GM18511 (cell line): ENCODE measurements around the gene ZFAND2B.

ENCODE experiments used
- ATAC-seq: cut with Tn5 transposase; IDR thresholded peaks from one replicate; pipeline ENCODE4 v1.9.1; 2021; ENCODE audit warnings: mild to moderate bottlenecking, moderate library complexity; ENCODE audit not compliant: unreplicated experiment

ZFAND2B gene

DNA sequence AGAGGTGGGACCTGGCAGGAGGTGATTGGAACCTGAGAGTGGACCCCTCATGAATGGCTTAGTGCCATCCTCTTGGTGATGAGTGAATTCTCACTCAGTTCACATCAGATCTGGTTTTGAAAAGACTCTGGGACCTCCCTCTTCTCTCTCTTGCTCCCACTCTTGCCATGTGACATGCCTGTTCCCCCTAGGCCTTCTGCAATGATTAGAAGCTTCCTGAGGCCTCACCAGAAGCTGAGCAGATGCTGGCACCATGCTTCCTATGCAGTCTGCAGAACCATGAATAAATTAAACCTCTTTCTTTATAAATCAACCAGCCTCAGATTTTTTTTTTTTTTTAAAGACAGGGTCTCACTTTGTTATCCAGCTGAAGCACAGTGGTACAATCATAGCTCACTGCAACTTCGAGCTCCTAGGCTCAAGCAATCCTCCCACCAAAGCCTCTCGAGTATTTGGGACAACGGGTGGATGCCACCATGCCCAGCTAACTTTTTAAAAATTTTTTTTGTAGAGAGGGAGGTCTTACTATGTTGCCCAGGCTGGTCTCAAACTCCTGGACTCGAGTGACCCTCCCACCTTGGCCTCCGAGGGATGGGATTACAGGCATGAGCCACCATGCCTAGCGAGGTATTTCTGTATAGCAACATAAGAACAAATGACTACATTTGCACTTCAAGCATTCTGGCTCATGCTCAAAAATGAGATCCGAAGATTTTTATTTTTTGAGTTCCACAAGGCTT is 2.0 kb upstream of the ZFAND2B start:
- no peak for ATAC-seq

DNA sequence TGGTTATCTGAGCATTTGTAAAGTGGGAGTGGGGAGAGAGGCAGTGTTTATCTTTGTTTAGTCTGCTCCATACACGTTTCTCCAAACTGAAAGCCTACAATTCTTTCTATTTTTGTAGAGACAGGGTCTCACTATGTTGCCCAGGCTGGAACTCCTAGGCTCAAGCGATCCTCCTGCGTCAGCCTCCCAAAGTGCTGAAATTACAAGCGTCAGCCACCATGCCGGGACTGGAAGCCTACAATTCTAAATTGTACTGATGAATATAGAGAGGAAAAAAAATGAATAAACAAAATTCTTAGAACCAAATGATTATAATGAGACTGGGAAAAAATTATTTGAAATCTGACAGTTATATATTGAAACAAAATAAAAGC is 1.4 kb upstream of the ZFAND2B start:
- ATAC-seq = no peak

- ATAC-seq = no peak
These were observed 628 bp upstream of the ZFAND2B start for GRCh38 chr2:219205981-219206327.

GRCh38 chr2:219207134-219207883 is 727 bp downstream of the ZFAND2B start:
- ATAC-seq = no peak

DNA sequence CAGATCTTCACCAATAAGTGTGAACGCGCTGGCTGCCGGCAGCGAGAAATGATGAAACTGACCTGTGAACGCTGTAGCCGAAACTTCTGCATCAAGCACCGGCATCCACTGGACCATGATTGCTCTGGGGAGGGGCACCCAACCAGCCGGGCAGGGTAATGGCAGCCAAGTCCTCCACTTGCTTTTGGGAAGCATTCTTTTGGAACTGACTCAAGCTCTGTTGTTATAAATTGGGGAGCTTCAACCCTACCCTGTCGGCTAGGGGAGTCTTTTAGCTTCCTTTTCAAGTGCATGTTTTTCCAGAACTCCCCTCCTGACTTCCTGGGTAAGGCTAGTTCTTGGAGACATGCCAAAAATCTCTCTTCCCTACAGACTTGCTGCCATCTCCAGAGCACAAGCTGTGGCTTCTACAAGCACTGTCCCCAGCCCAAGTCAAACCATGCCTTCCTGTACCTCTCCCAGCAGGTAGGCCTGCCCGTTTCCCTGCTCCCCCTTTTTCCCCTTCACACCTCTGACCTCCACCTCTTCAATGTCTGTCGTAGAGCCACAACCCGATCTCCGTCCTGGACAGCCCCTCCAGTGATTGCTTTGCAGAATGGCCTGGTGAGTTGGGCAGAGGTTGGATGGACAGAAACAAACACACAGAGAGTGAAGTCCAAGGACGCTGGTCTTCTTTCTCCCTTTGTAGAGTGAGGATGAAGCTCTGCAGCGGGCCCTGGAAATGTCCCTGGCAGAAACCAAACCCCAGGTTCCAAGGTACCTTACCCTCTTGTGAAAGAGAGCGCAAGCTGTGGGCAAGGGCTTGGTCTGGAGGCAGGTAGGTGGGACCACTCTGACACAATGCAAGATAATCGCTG is 1.5 kb downstream of the ZFAND2B start:
- ATAC-seq = no peak

GRCh38 chr2:219209236-219210195 is 2.9 kb downstream of the ZFAND2B start:
- ATAC-seq = no peak

- ATAC-seq = no peak
These were observed 3.8 kb downstream of the ZFAND2B start for GRCh38 chr2:219210196-219210885.

DNA sequence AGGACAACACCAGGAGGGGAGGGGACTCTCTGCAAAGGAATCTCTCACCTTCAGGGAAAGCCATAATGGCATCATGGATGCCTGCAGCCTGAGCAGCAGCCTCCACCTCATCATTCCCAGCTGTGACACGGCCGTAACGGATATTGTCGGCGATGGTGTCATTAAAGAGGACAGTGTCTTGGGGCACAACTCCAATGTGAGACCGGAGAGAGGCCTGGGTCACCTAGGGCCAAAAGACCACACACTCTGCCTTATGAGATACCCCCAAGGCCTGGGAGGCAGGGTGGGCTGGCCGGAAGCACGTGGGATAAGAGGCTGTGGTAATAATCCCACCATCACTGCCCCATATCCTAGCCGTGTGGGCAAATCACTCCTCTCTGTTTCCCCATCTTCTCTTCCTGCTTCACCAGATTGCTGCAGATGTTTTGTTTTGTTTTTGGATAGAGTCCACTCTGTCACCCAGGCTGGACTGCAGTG is 4.3 kb downstream of the ZFAND2B start:
- no peak for ATAC-seq

DNA sequence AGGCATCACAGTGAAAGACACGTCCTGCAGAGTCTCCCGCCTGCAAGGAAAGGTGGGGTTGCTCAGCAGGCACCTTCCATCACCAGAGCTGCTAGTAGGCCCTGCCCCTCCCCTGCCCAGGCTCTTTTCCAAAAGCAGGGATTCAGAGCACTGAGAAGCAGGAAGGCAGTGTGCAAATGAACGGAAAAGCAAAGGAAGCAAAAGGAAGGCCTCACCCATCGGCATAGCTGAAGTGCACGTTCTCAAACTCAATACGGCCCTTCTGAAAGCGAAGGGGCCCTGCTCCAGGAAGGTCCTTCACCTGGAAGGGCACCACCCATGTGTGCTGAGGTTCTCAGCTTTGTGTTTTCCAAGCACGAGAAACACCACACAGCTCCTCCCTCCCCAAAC is 6.4 kb downstream of the ZFAND2B start:
- no peak for ATAC-seq

- no peak for ATAC-seq
These were observed 7.0 kb downstream of the ZFAND2B start for GRCh38 chr2:219213486-219214071.

- ATAC-seq = no peak
These were observed 7.6 kb downstream of the ZFAND2B start for GRCh38 chr2:219214141-219214540.

DNA sequence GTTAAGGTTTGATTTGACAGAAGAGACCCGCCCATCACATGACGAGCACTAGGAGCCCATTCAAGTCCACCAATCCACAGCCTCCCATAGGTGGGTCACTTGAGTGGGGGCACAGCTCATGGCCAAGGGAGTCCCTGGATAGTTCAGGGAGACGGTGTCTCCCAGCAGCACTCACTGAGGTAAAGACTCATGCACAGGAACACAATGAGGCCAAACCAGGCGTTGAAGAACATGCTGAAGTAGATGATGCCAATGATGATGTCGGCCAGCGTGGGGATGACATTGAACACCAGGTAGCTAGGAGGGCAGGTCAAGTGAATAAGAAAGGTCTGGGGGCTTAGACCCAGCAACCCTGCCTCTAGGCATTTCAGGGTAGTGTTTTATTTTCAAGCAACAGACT is 8.2 kb downstream of the ZFAND2B start:
- ATAC-seq = no peak

- ATAC-seq = no peak
These were observed 9.4 kb downstream of the ZFAND2B start for GRCh38 chr2:219215871-219216534.

DNA sequence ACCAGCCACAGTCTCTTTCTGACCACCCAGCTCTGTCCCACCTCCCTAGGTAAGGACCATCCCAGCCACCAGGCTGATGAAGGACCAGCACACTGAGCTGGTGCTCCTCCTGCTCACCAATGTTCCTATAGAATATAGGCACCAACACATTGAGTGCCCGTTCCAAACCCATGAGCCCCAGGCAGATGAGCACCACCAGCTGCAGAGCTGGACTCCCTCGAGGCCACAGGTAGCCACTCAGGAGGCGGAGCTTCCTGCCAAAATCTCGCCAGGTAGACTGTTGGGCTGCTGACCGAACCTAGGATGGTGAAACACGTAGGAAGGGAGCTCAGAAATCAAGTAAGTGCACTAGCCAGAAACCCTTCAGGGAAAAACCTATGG is 9.9 kb downstream of the ZFAND2B start:
- ATAC-seq = no peak

DNA sequence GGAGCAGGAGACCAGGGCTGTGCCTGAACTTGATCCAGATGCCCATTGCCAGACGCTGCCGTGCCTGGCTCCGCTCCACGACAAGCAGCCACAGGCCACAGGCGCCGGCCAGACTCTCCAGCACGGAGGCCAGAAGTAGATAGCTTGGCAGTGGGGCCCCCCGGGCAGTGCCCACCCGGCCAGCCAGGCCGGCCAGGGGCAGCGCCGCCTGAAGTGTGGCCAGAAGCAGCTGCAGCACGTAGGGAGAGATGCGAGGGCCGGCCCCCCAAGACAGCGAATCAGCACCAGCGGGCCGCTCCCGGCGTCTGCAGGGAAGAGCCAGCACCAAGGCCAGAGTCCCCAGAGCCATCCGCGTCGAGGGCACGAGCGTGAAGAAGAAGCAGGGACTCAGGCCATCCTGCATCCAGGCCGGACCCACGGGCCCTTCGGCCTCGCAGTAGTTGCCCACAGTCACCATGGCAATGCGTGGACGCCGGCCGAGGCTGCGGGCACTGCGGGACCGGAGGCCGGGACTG is 11.7 kb downstream of the ZFAND2B start:
- ATAC-seq = peak; percentile 40

GRCh38 chr2:219218732-219219701 is 12.4 kb downstream of the ZFAND2B start, which contains the start of gene ABCB6:
TSS of gene ABCB6 (minus strand) at chr2:219218958. CDS start at chr2:219218673, 285 bp downstream.
- peak; percentile 78 for ATAC-seq

- ATAC-seq = no peak
These were observed 13.4 kb downstream of the ZFAND2B start for GRCh38 chr2:219219784-219220532.
